Hematopoietic multipotent progenitor cell treated with erythropoietin and hydrocortisone succinate and interleukin-3 and kit ligand, for 6 days (in vitro differentiated cells): ENCODE results near the gene NKX6-2.
"Not testable (repeated sequence)": the region's sequence is repeated elsewhere in the genome, so short reads cannot be mapped to it uniquely, and the experiment has no call there.

Source experiments
- DNase-seq: peaks from one replicate; pipeline ENCODE4 v3.0.0-alpha.2; 2015

NKX6-2 gene

GRCh38 chr10:132752378-132752777 is 33.6 kb downstream of the NKX6-2 start:
- DNase-seq: no peak

GRCh38 chr10:132750936-132751335 is 35.0 kb downstream of the NKX6-2 start:
- no peak for DNase-seq

- no peak for DNase-seq
Measured at GRCh38 chr10:132749371-132749795, 36.6 kb downstream of the NKX6-2 start.

- DNase-seq: no peak
Measured at GRCh38 chr10:132748545-132749370, 37.2 kb downstream of the NKX6-2 start.

- no peak for DNase-seq
Measured at GRCh38 chr10:132748135-132748534, 37.8 kb downstream of the NKX6-2 start.

- no peak for DNase-seq
Measured at GRCh38 chr10:132746801-132747625, 38.9 kb downstream of the NKX6-2 start.

- no peak for DNase-seq
Measured at GRCh38 chr10:132746386-132746785, 39.6 kb downstream of the NKX6-2 start.

- DNase-seq: no peak
Measured at GRCh38 chr10:132745971-132746370, 40.0 kb downstream of the NKX6-2 start.

- DNase-seq: no peak
Measured at GRCh38 chr10:132745511-132745910, 40.4 kb downstream of the NKX6-2 start.

GRCh38 chr10:132744839-132745238 is 41.1 kb downstream of the NKX6-2 start:
- no peak for DNase-seq

- no peak for DNase-seq
Measured at GRCh38 chr10:132743925-132744490, 41.9 kb downstream of the NKX6-2 start.

- not testable (repeated sequence) for DNase-seq
Measured at GRCh38 chr10:132743196-132743924, 42.6 kb downstream of the NKX6-2 start.

GRCh38 chr10:132742837-132743194 is 43.1 kb downstream of the NKX6-2 start:
- DNase-seq: no peak

- no peak for DNase-seq
Measured at GRCh38 chr10:132742167-132742836, 43.6 kb downstream of the NKX6-2 start.

GRCh38 chr10:132740588-132740987 is 45.4 kb downstream of the NKX6-2 start:
- no peak for DNase-seq

- no peak for DNase-seq
Measured at GRCh38 chr10:132739225-132739613, 46.7 kb downstream of the NKX6-2 start.

GRCh38 chr10:132738454-132739224 is 47.3 kb downstream of the NKX6-2 start:
- no peak for DNase-seq

GRCh38 chr10:132737390-132738048 is 48.4 kb downstream of the NKX6-2 start:
- no peak for DNase-seq

- DNase-seq: no peak
Measured at GRCh38 chr10:132735923-132736391, 50.0 kb downstream of the NKX6-2 start.

- no peak for DNase-seq
Measured at GRCh38 chr10:132735341-132735775, 50.6 kb downstream of the NKX6-2 start.

- no peak for DNase-seq
Measured at GRCh38 chr10:132733926-132734325, 52.0 kb downstream of the NKX6-2 start.
